ENCODE measurements around the gene BEND7.

The BEND7 gene

DNA sequence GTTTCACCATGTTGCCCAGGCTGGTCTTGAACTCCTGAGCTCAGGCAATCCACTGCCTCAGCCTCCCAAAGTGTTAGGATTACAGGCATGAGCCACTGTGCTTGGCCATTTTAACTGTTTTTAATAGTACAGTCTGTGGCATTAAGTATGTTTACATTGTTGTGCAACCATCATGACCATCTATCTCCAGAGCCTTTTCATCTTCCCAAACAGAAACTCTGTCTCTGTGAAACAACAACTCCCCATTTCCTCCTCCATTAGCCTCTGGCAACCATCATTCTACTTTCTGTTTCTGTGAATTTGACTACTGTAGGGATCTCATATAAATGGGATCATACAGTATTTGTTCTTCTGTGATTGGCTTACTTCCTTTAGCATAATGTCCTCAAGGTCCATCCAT lies 132.4 kb downstream of the BEND7 start:
- H3K27ac ChIP-seq: no peak overlapping the region
- TF ChIP-seq, protein P1, sequence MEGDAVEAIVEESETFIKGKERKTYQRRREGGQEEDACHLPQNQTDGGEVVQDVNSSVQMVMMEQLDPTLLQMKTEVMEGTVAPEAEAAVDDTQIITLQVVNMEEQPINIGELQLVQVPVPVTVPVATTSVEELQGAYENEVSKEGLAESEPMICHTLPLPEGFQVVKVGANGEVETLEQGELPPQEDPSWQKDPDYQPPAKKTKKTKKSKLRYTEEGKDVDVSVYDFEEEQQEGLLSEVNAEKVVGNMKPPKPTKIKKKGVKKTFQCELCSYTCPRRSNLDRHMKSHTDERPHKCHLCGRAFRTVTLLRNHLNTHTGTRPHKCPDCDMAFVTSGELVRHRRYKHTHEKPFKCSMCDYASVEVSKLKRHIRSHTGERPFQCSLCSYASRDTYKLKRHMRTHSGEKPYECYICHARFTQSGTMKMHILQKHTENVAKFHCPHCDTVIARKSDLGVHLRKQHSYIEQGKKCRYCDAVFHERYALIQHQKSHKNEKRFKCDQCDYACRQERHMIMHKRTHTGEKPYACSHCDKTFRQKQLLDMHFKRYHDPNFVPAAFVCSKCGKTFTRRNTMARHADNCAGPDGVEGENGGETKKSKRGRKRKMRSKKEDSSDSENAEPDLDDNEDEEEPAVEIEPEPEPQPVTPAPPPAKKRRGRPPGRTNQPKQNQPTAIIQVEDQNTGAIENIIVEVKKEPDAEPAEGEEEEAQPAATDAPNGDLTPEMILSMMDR (conservative IDR thresholded peaks at IDR 0.05): no peak

DNA sequence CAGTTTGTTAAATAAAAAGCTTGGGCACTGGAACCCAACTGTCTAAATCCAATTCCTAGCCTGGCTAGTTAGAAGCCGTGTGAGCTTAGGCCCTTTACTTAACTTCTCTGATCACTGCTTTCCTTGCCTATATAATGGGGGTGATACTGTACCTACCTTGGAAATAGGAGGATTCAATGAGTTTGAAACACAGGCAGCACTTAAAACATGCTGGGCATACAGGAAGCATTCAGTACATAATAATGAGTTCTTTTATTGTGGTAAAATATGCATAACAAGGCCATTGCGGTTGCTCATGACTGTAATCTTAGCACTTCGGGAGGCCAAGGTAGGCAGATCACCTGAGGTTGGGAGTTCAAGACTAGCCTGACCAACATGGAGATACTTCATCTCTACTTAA lies 133.3 kb downstream of the BEND7 start:
- H3K27ac ChIP-seq: no peak overlapping the region

DNA sequence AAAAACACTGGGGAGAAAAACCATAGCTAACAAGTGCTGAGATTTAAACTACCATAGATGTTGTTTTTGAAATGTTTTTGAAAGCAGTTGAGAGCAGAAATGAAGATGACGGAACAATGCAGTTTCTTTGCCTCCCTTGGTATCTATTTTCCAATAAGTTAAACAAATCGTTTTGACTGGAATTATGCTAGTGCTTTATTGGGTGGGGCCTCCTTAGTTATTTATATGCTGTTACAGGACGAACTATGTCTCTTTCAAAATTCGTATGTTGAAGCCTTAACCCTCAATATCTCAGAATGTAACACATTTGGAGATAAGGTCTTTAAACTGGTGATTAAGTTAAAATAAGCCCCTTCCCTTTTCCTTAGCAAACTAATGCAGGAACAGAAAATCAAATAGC lies 135.2 kb downstream of the BEND7 start:
- H3K27ac ChIP-seq: no peak overlapping the region
- TF ChIP-seq, protein P1 (conservative IDR thresholded peaks at IDR 0.05): no peak

More for the DNA sequence above, 133.3 kb downstream of the BEND7 start:
- TF ChIP-seq, protein P1 (conservative IDR thresholded peaks at IDR 0.05): no peak

DNA sequence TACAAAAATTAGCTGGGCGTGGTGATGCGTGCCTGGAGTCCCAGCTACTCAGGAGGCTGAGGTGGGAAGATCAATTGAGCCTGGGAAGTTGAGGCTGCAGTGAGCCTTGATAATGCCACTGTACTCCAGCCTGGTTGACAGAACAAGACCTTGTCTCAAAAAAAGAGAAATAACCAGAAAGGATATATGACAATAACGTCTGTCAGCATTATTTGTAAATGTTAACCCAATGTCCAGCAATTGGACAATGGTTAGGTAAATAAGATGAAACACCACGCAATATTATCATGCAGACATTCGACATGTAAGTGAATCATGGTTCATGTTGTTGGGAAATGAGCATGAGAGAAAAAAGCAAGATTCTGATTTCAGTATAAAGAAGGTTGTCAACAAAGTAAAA lies 136.1 kb downstream of the BEND7 start:
- H3K27ac ChIP-seq: no peak overlapping the region
- TF ChIP-seq, protein P1 (conservative IDR thresholded peaks at IDR 0.05): no peak
